Measurements from ENCODE around the gene TNF.

GRCh38 chr6:31610968-31611367 lies 35.6 kb downstream of the TNF start:
- TF ChIP-seq CTCF (IDR thresholded peaks at IDR 0.05): no peak
- no peak for TF ChIP-seq POLR2A (IDR thresholded peaks at IDR 0.05)

Measured in Peyer's patch (tissue), 4 donors.